Mesendoderm (in vitro differentiated cells): ENCODE results near the gene HOXA11.

Experiments
- DNase-seq: peaks from one replicate; pipeline ENCODE4 v3.0.0; 2013
- H2AK5ac ChIP-seq: 2 replicates; pipeline ENCODE4 v1.6.1; 2013; ENCODE audit warnings: low read length, inconsistent platforms
- H2BK120ac ChIP-seq: 2 replicates; pipeline ENCODE4 v1.6.1; 2013; ENCODE audit warnings: low read depth, mild to moderate bottlenecking, low read length, moderate library complexity, mixed read lengths
- H2BK15ac ChIP-seq: replicated peaks from 2 replicates; pipeline ENCODE4 v1.6.1; 2013; ENCODE audit warnings: low read depth, mild to moderate bottlenecking, moderate library complexity
- H2BK5ac ChIP-seq: 2 replicates; pipeline ENCODE4 v1.6.1; 2013; ENCODE audit warnings: low read length, inconsistent platforms
- H3K18ac ChIP-seq: 2 replicates; pipeline ENCODE4 v1.6.1; 2013; ENCODE audit warnings: mild to moderate bottlenecking, low read length, mixed read lengths
- H3K23ac ChIP-seq: one replicate; pipeline ENCODE4 v1.6.1; 2013; ENCODE audit warnings: low read length
- H3K27ac ChIP-seq: 2 replicates; pipeline ENCODE4 v1.5.1; 2013; ENCODE audit warnings: low read depth, mild to moderate bottlenecking, inconsistent platforms, low read length, moderate library complexity
- H3K27me3 ChIP-seq: 2 replicates; pipeline ENCODE4 v1.6.1; 2013; ENCODE audit warnings: low read length, control low read depth, mild to moderate bottlenecking, inconsistent platforms; ENCODE audit not compliant: insufficient read depth, poor library complexity
- H3K36me3 ChIP-seq: 2 replicates; pipeline ENCODE4 v1.6.1; 2013; ENCODE audit warnings: low read length, inconsistent platforms; ENCODE audit not compliant: control insufficient read depth, insufficient read depth
- H3K4ac ChIP-seq: one replicate; pipeline ENCODE4 v1.6.1; 2013; ENCODE audit warnings: low read depth, mild to moderate bottlenecking, low read length, moderate library complexity
- H3K4me1 ChIP-seq: 2 replicates; pipeline ENCODE4 v1.6.1; 2013; ENCODE audit warnings: low read depth, low read length, inconsistent platforms; ENCODE audit not compliant: control insufficient read depth
- H3K4me2 ChIP-seq: 2 replicates; pipeline ENCODE4 v1.6.1; 2013; ENCODE audit warnings: low read length
- H3K4me3 ChIP-seq: 2 replicates; pipeline ENCODE4 v1.5.1; 2013; ENCODE audit warnings: mild to moderate bottlenecking, low read length
- H3K56ac ChIP-seq: one replicate; pipeline ENCODE4 v1.6.1; 2013; ENCODE audit warnings: low read length
- H3K79me1 ChIP-seq: 2 replicates; pipeline ENCODE4 v1.6.1; 2013; ENCODE audit warnings: low read length, inconsistent platforms
- H3K79me2 ChIP-seq: 2 replicates; pipeline ENCODE4 v1.6.1; 2013; ENCODE audit warnings: mild to moderate bottlenecking, low read length; ENCODE audit not compliant: control insufficient read depth, insufficient read depth
- H3K9ac ChIP-seq: 2 replicates; pipeline ENCODE4 v1.6.1; 2013; ENCODE audit warnings: low read length, inconsistent platforms
- H4K5ac ChIP-seq: one replicate; pipeline ENCODE4 v1.6.1; 2013; ENCODE audit warnings: low read length
- H4K8ac ChIP-seq: one replicate; pipeline ENCODE4 v1.6.1; 2013; ENCODE audit warnings: low read depth, mild to moderate bottlenecking, control low read depth, low read length, moderate library complexity
- WGBS: extraction: QIAGEN DNeasy Blood & Tissue Kit; methylation state at CpG from one replicate; pipeline ENCODE4 v1.1.7; 2013; ENCODE audit warnings: low lambda C conversion rate, missing lambda C conversion rate; ENCODE audit not compliant: insufficient coverage; ENCODE audit errors: extremely low coverage; 5-methylcytosine and 5-hydroxymethylcytosine counted together

The HOXA11 gene

GRCh38 chr7:27162561-27163287, 22.3 kb downstream of the HOXA11 start:
- H3K79me2 ChIP-seq = no peaks in the 10 kb centered on the region
- no peak overlapping the region for H3K56ac ChIP-seq
- H3K9ac ChIP-seq = no peak overlapping the region
- no CpG with 5 or more reads among the region's 7 CpGs for WGBS
- DNase-seq = no peak
- H3K27me3 ChIP-seq = peaks cover 89% of the 10 kb centered on the region
- no peaks in the 10 kb centered on the region for H3K4me1 ChIP-seq
- no peak overlapping the region for H3K4ac ChIP-seq
- H4K5ac ChIP-seq = no peak overlapping the region
- no peak overlapping the region for H3K27ac ChIP-seq
- H4K8ac ChIP-seq = no peak overlapping the region
- H2BK120ac ChIP-seq = no peak overlapping the region
- H3K36me3 ChIP-seq = no peaks in the 10 kb centered on the region
- H2BK5ac ChIP-seq = no peak overlapping the region
- H3K23ac ChIP-seq = no peak overlapping the region
- H2AK5ac ChIP-seq = no peak overlapping the region
- no peaks in the 10 kb centered on the region for H3K79me1 ChIP-seq
- no peak overlapping the region for H3K18ac ChIP-seq
- no peak overlapping the region for H3K4me3 ChIP-seq
- H2BK15ac ChIP-seq = no peak overlapping the region
- H3K4me2 ChIP-seq = no peak overlapping the region

- Histone ChIP-seq H3K56ac (no peak overlapping the region), H2AK5ac (no peak overlapping the region), H4K8ac (no peak overlapping the region), H4K5ac (no peak overlapping the region), H2BK5ac (no peak overlapping the region), H3K27ac (no peak overlapping the region), H3K36me3 (no peaks in the 10 kb centered on the region), H3K4me1 (no peaks in the 10 kb centered on the region), H3K4me3 (no peak overlapping the region), H3K27me3 (peaks cover 89% of the 10 kb centered on the region), H3K9ac (no peak overlapping the region), H3K18ac (no peak overlapping the region), H3K4me2 (no peak overlapping the region), H2BK15ac (no peak overlapping the region), H3K4ac (no peak overlapping the region), H3K23ac (no peak overlapping the region), H3K79me2 (no peaks in the 10 kb centered on the region), H3K79me1 (no peaks in the 10 kb centered on the region), H2BK120ac (no peak overlapping the region)
- no CpG with 5 or more reads among the region's 30 CpGs for WGBS
- DNase-seq = no peak
These were observed 23.1 kb downstream of the HOXA11 start for GRCh38 chr7:27161721-27162560.

GRCh38 chr7:27161214-27161720, 23.8 kb downstream of the HOXA11 start:
- H4K8ac ChIP-seq = no peak overlapping the region
- H3K9ac ChIP-seq = no peak overlapping the region
- H3K23ac ChIP-seq = no peak overlapping the region
- H3K36me3 ChIP-seq = no peaks in the 10 kb centered on the region
- no peak overlapping the region for H3K4me3 ChIP-seq
- no peak for DNase-seq
- H3K79me1 ChIP-seq = no peaks in the 10 kb centered on the region
- no peak overlapping the region for H4K5ac ChIP-seq
- no peaks in the 10 kb centered on the region for H3K4me1 ChIP-seq
- H3K79me2 ChIP-seq = no peaks in the 10 kb centered on the region
- no peak overlapping the region for H3K27ac ChIP-seq
- H2BK5ac ChIP-seq = no peak overlapping the region
- no peak overlapping the region for H3K4ac ChIP-seq
- no CpG with 5 or more reads among the region's 27 CpGs for WGBS
- no peak overlapping the region for H3K4me2 ChIP-seq
- no peak overlapping the region for H3K18ac ChIP-seq
- no peak overlapping the region for H3K56ac ChIP-seq
- no peak overlapping the region for H2AK5ac ChIP-seq
- no peak overlapping the region for H2BK15ac ChIP-seq
- H3K27me3 ChIP-seq = peaks cover 89% of the 10 kb centered on the region
- no peak overlapping the region for H2BK120ac ChIP-seq

GRCh38 chr7:27160546-27161213, 24.4 kb downstream of the HOXA11 start:
- H3K23ac ChIP-seq = no peak overlapping the region
- H2AK5ac ChIP-seq = no peak overlapping the region
- H2BK5ac ChIP-seq = no peak overlapping the region
- H3K79me1 ChIP-seq = no peaks in the 10 kb centered on the region
- H2BK120ac ChIP-seq = no peak overlapping the region
- H3K4me3 ChIP-seq = no peak overlapping the region
- no peak overlapping the region for H4K5ac ChIP-seq
- H2BK15ac ChIP-seq = no peak overlapping the region
- H3K4me1 ChIP-seq = no peaks in the 10 kb centered on the region
- H3K27me3 ChIP-seq = peaks cover 89% of the 10 kb centered on the region
- no peaks in the 10 kb centered on the region for H3K79me2 ChIP-seq
- H3K18ac ChIP-seq = no peak overlapping the region
- H4K8ac ChIP-seq = no peak overlapping the region
- no CpG with 5 or more reads among the region's 54 CpGs for WGBS
- H3K56ac ChIP-seq = peak overlapping the region; percentile 67
- H3K4me2 ChIP-seq = peak overlapping the region; percentile 64
- H3K36me3 ChIP-seq = no peaks in the 10 kb centered on the region
- no peak overlapping the region for H3K27ac ChIP-seq
- H3K9ac ChIP-seq = peak overlapping the region; percentile 53
- peak; percentile 84 for DNase-seq
- H3K4ac ChIP-seq = no peak overlapping the region

- Histone ChIP-seq H3K9ac (no peak overlapping the region), H4K5ac (no peak overlapping the region), H2BK5ac (no peak overlapping the region), H3K23ac (no peak overlapping the region), H3K36me3 (no peaks in the 10 kb centered on the region), H3K4me3 (no peak overlapping the region), H4K8ac (no peak overlapping the region), H3K4me1 (no peaks in the 10 kb centered on the region), H2BK120ac (no peak overlapping the region), H2BK15ac (no peak overlapping the region), H3K27ac (no peak overlapping the region), H3K27me3 (peaks cover 89% of the 10 kb centered on the region), H3K79me2 (no peaks in the 10 kb centered on the region), H3K4me2 (no peak overlapping the region), H3K56ac (no peak overlapping the region), H2AK5ac (no peak overlapping the region), H3K4ac (no peak overlapping the region), H3K18ac (no peak overlapping the region), H3K79me1 (no peaks in the 10 kb centered on the region)
- no peak for DNase-seq
- WGBS = no CpG with 5 or more reads among the region's 23 CpGs
These were observed 24.9 kb downstream of the HOXA11 start for GRCh38 chr7:27160145-27160545.
